ENCODE measurements around the gene PRLHR.

PRLHR gene

DNA sequence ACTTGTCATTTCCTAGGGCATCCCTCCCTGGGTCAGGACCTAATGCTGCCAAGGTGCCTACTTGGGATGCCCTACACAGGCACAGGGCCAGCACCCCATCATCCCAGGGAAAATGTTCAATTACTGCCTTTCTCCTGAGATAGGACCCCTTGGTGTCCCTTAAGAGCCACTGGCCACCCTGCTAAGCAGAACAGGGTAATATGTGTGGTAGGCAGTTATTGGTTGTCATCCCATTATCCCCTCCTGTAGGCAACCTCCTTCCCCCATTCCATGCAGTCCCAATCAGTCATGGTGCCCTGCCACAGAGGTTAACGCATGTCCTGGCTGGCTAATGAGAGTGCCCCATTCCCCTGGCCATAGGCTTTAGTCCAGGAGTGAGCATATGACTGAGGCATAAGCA, 53.2 kb downstream of the PRLHR start:
- Histone ChIP-seq H3K36me3 (ENCODE audit: control insufficient read depth, insufficient read depth, low read length) (no peaks in the 10 kb centered on the region), H3K27ac (ENCODE audit: low read depth, low read length) (no peak overlapping the region), H3K27me3 (ENCODE audit: control insufficient read depth, insufficient read depth, low read length) (no peaks in the 10 kb centered on the region), H3K4me3 (ENCODE audit: low read depth, low read length) (no peak overlapping the region), H3K9ac (ENCODE audit: low read depth, low read length) (no peak overlapping the region), H3K9me3 (ENCODE audit: control insufficient read depth, insufficient read depth, low read length) (no peaks in the 10 kb centered on the region), H3K4me1 (ENCODE audit: control insufficient read depth, insufficient read depth, low read length) (no peaks in the 10 kb centered on the region)

DNA sequence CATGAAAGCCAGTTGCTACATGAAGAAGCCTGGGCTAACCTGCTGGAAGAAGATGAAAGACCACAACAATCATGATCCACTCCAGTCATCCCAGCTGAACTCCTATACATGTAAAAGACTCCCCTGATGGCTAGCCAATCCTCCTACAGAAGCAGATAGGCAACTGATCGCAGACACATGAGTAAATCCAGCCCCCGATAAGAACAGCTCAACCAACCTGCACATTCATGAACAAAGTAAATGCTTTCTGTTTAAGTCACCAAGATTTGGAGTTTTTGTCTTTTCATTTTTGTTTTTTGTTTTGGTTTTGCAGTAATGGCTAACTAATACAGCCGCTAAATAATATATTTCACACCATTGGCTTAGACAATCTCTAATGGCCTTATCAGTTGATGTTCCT, 53.7 kb downstream of the PRLHR start:
- H3K4me3 ChIP-seq (ENCODE audit: low read depth, low read length) = no peak overlapping the region
- no peaks in the 10 kb centered on the region for H3K9me3 ChIP-seq (ENCODE audit: control insufficient read depth, insufficient read depth, low read length)
- H3K27ac ChIP-seq (ENCODE audit: low read depth, low read length) = no peak overlapping the region
- no peak overlapping the region for H3K9ac ChIP-seq (ENCODE audit: low read depth, low read length)
- no peaks in the 10 kb centered on the region for H3K36me3 ChIP-seq (ENCODE audit: control insufficient read depth, insufficient read depth, low read length)
- H3K27me3 ChIP-seq (ENCODE audit: control insufficient read depth, insufficient read depth, low read length) = no peaks in the 10 kb centered on the region
- H3K4me1 ChIP-seq (ENCODE audit: control insufficient read depth, insufficient read depth, low read length) = no peaks in the 10 kb centered on the region

Measured in HUES48 (cell line).